NCI-H2107 treated with DMSO at 0.1 percent for 48 hours (cell line): ENCODE results near the gene ENOX2.

Experiments used
- DNase-seq: peaks from one replicate; lab custom pipeline; 2025; ENCODE audit not compliant: unreplicated experiment; lab: John Stamatoyannopoulos, UW

The ENOX2 gene

GRCh38 chrX:130884627-130885026 is 18.4 kb downstream of the ENOX2 start:
- no peak for DNase-seq

DNA sequence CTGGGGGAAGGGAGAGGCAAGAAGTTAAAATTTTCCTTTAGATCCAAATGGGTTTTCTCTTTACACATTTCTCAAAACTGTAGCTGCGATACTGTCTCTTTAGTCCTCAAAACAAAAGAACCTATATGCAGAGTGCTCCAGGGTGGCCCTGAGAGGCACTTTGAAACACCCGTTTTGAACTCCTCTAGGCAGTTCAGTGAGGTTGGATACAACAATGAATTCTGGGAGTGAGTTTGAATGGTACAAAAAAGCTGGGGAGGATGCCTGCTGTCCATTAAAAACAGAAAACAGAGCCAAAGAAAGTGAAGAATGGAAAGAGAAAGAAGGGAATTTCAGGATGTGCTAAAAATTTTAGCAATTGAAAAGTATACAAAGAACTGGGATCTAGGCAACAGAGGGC is 23.1 kb downstream of the ENOX2 start:
- no peak for DNase-seq

DNA sequence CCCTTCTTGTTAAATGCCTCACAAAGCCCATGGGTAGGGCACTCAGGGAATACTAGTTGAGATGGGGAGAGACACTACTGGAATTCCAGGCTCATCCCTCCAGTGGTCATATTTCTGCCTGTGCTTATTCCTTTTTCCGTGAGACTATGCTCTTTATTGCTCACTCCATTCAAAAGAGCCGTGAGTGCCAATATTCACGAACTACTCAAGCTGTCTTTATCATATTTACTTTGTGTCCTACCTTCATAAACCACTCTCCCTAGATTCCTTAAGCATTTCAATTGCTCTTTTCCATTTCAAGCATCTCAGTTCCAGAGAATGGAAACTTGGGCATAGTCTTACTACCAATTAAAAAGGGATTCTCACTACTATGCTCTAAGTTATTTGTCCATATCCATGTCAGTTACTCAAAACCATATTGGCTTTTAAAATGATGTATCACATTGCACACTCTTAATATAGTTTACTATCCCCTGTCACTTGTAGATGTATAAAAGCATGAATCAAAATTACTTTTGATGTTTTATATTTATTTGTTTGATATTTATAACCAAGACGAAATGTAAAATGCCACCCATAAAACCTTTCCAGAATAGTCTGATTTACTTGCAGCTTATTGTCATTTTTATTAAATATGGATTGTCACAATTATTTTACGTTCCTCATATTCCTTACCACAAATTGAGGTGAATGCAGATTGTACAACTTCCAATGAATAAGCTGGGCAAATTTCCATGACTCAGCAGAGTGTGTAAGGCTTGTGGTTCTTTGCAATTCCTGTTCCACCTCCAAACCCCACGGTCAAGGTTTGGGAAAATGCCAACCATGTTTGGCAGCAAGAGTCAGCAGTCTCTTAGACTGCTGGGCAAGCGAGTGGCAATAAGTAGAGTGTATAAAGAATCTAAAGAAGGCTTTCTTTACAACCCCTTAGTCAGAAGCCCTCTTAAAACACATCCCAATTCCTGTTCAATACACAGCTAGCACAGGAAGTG is 24.4 kb downstream of the ENOX2 start:
- no peak for DNase-seq

DNA sequence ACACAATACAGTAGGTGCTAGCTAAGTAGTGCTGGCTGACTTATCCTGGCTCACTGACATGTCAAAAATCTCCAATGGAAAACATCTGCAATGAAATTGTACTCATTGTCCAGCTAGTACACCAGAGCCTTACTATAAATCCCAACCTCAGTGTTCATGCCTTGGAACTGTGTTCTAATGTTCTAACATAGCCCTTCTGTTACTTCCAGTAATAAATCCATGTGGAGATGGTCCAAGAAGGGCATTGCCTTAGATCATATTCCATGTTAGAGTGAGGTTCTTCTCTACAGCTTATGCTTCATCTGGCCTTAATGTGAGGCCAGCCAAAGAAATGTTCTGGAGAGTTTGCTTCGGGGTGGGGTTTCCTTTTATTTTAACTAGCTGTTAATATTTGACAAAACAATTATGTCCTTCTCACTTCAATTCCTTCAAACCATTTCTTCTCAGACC is 25.1 kb downstream of the ENOX2 start:
- DNase-seq, result no peak

- no peak for DNase-seq
Measured at GRCh38 chrX:130876226-130876625, 26.8 kb downstream of the ENOX2 start.

- DNase-seq, result no peak
Measured at GRCh38 chrX:130874751-130875150, 28.3 kb downstream of the ENOX2 start.

DNA sequence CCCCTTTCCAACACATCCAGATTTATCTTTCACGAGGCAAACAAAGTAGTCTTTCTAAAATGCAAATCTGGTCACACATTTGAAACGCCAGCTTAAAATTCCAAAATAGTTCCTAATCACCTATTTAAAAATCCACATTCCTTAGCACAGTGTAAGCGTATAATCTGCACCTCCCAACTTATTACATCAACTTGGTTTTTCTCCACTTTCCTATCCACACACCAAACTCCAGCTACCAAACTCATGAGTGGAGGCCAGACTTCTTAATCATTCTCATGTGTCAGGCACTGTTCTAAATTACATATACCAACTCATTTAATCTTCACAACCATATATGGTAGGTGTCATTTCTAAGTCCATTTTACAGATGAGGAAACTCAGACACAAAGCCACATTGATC is 33.8 kb downstream of the ENOX2 start:
- DNase-seq, result no peak

- no peak for DNase-seq
Measured at GRCh38 chrX:130861462-130861861, 41.5 kb downstream of the ENOX2 start.

DNA sequence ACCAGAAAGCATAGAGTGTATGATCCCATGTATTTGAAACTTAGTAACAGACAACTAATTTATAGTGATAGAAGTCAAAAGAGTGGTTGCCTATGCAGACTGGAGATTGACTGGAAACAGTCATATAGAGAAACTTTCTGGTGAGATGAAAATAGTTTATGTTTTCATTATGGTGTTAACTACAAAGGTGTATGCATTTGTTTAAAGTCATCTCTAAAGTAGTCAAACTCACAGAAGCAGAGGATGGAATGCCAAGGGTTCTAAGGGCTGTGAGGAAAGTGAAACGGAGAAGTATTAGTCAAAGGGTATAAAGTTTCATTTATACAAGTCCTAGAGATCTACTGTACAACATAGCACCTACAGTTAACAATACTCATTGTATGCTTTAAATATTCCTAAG is 45.8 kb downstream of the ENOX2 start:
- no peak for DNase-seq

DNA sequence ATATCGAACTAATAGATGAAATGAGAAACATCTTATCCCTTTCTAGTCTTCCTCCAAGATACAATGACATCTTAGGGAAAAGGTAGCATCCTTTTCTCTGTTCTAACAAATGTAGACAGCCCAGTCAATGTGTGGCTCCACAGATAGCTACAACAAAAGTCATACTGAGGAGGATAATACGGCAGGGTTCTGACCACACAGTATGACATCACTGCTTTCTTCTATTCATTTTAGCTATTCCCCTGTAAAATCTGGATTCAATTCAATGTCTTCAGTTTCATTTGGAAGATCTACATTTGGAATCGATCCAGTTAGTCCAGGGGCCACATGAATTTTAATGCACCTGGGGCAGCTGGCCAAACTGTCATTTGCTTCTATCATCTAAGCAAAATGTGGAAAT is 51.4 kb downstream of the ENOX2 start:
- peak; percentile 61 for DNase-seq

DNA sequence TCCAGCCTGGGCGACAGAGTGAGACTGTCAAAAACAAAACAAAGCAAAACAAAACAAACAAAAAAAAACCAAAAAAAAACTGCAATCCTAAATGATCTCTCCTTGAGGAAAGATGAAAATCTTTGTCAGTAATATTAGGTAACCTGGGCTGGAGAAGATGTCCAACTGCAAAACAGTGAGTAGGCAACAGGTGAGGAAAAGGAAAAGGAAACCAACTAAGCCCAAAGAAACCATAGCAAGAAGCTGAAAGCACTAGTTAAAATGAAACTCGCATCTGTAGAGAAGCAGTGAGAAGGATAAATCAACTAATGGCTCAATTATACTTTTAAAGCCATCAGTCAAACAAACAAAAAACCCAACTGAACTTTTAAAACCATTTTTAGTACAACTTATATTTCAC is 54.2 kb downstream of the ENOX2 start:
- DNase-seq, result no peak

- no peak for DNase-seq
Measured at GRCh38 chrX:130846746-130847145, 56.3 kb downstream of the ENOX2 start.

DNA sequence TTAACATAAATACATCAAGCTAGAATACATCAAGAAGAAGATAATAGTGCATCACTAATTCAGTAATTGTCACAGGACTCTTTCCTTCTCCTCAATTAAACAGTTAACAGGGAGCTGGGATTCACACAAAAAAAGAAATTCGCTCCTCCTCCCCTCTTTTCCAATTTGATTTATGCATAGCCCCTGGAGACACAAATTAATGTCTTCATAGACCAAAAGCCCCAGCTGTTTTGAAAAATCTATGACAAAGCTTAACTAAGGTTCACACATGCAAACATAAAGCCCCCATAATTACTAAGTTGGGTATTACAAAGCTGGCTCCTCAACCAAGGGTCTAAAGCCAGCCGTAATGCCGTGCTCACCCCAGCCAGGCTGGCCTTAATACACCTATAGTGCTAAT is 61.2 kb downstream of the ENOX2 start:
- DNase-seq, result no peak

- no peak for DNase-seq
Measured at GRCh38 chrX:130840345-130840744, 62.7 kb downstream of the ENOX2 start.

DNA sequence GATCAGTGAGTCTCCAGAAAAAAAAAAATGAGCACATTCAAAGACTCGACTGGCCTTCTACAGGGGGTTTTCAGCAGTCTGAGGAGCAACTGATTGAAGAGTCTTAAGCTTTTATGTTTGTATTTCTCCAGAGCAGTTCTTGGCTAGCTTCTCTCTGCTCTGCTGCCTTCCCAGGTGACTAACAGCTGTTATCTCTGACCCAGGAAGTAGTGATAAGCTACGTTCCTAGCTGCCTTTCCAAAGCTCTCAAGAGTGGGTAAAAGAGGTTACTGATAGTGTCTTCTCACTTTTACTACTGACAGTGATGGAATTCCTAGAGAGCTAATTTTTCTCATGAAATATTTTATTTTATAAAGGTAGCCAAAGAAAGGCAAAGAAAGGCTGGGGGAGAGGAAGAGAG is 66.6 kb downstream of the ENOX2 start:
- DNase-seq, result no peak

DNA sequence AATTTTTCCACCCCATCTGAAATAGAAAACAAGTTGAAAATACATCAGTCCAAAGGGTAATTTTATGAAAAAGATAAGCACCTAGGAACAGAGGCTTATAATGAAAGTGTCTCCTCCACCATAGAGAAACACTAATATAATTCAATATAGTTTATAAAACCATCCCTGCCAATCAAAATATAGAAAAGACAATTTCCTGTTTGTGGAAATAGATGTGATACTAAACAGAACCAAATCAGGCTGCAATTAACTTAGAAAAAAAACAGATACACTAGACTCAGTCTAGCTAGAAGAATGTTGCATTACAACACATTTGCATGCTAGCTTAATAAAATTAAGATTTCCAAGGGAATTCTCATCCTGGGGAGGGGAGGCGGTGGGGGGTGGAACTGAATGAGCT is 68.2 kb downstream of the ENOX2 start:
- no peak for DNase-seq

DNA sequence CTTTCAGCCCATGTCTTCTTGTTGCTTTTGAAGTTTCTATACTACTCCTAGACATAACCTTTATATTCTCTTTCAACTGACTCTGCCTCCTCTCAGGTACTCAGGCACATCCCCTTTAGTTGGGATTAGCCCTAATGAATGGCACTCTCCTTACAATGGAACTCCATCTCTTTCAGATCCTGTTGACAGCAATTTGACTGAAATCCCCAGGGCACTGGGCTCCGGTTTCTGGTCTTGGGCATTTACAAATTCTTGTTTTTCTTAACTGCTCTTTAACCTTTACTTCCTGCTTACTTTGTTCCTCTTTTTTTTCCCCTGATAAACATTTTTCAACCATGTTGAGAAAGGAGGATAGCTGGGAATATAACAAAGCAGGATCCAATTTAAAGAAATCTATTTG is 68.9 kb downstream of the ENOX2 start:
- peak; percentile 89 for DNase-seq

DNA sequence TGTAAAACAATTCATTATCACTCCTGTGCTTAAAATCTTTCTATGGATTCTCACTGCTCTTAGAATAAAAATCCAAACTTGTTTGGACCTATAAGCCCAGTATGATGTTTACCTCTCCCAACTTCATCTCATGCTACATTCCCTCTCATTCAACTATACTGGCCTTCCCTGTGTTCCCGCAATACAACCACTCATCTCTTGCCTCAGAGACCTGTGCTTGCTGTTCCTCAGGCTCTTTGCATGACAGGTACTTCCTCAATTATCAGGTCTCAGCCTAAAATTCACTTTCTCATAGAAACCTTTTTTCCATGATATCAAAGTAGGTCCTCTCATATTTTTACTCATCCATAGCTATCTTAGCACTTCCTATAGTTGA is 71.7 kb downstream of the ENOX2 start:
- DNase-seq, result no peak

- no peak for DNase-seq
Measured at GRCh38 chrX:130830599-130831346, 72.2 kb downstream of the ENOX2 start.

DNA sequence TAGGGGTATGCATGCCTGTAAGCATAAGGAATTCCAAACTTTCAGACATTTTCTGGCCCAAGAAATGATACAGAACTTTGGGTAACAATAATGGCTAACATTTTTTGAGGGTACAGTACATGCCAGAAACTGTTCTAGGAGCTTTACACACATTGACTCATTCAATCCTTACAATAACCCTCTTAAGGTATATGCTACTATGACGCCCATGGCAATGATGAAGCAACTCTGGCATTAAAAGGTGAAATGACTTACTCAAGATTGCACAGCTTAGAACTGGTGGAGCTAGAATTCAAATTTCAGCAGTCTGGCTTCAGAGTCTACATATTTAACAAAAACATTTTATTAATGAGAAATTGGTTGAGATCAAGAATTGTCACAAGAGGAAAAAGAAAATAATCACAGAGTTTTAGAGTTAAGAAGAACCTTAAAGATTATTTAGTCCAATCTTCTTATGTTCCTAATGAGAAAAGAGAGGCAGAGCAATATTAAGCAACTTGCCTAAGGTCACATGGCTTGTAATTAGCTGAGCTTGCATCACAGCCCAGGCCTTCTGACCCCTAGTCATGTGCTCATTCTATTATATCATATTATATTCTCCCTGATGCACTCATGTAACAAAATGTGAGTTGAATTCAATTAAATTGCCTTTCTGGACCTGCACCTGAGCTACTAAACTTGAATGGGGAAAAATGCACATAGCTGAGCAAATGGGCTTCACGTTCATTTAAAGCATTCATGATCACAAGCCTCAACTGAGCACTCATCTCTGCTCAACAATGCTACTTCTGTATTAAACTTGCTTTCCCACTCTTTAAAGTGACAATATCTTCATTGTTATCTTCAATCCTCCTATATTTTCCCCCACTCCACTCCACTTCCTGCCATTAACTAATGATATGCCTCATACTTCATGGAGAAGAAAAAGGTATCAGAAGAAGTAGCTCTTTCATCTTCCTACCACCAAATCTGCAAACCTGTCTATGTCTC is 73.2 kb downstream of the ENOX2 start:
- no peak for DNase-seq

GRCh38 chrX:130828641-130829040 is 74.4 kb downstream of the ENOX2 start:
- DNase-seq, result no peak
